A549 (cell line): ENCODE results near the gene MITF. TPM values are rescaled to one million over a fixed set of nuclear protein-coding genes. Genes with fewer than 3 reads are reported as not detected.

Experiments used
- ATAC-seq, 2 experiments: fragments of 200-7000 bp in 1 of 2; fragments of >200 bp in 1 of 2; cut with Nextera tagmentation in 1 of 2; cut with Tn5 transposase in 1 of 2; 3 replicates each; pipeline versions ENCODE4 v1.8.0 to v1.9.1; 2018 to 2020; ENCODE audit warnings: mild to moderate bottlenecking in 1 of 2, moderate library complexity in 1 of 2
- CTCF ChIA-PET: fragments of 300-600 bp; sonication (Branson Sonifier 250); formaldehyde crosslinking; extraction: SDS; loops from one replicate; lab custom pipeline; 2021; ENCODE audit warnings: antibody characterized with exemption, inconsistent platforms; lab: Yijun Ruan, JAX
- POLR2A ChIA-PET: fragments of 350-600 bp; formaldehyde crosslinking; extraction: SDS; loops from one replicate; lab custom pipeline; 2021; ENCODE audit warnings: antibody characterized with exemption, inconsistent platforms; lab: Yijun Ruan, JAX
- DNase-seq, 2 experiments: peaks; one replicate each; pipeline versions ENCODE4 v3.0.0 to v3.0.0-alpha.2; 2011 to 2016; ENCODE audit warnings: low read depth in 1 of 2, low spot score in 1 of 2
- FAIRE-seq: peaks from 2 replicates; lab custom pipeline; 2011; peaks lifted over from hg19 to GRCh38; lab: Jason Lieb, UNC
- H3K27ac ChIP-seq, 2 experiments: fragments of >200 bp; sonication (Bioruptor Twin); formaldehyde crosslinking; 3 replicates each; pipeline ENCODE4 v1.5.1; 2016 to 2017
- H3K4me1 ChIP-seq: fragments of >200 bp; sonication (Bioruptor Twin); formaldehyde crosslinking; 3 replicates; pipeline ENCODE4 v1.6.1; 2016
- H3K4me2 ChIP-seq: fragments of >200 bp; sonication (Bioruptor Twin); formaldehyde crosslinking; 3 replicates; pipeline ENCODE4 v1.6.1; 2016
- H3K4me3 ChIP-seq: fragments of >200 bp; sonication (Bioruptor Twin); formaldehyde crosslinking; 3 replicates; pipeline ENCODE4 v1.5.1; 2016
- H3K9me3 ChIP-seq: fragments of >200 bp; sonication (Bioruptor Twin); formaldehyde crosslinking; 3 replicates; pipeline ENCODE4 v1.6.1; 2016
- BCL3 ChIP-seq: fragments of >200 bp; sonication (Bioruptor Twin); formaldehyde crosslinking; IDR thresholded peaks from 3 replicates; pipeline ENCODE4 v1.6.1; 2016
- CBX8 ChIP-seq: fragments of 200-600 bp; sonication (generic); IDR thresholded peaks from 2 replicates; pipeline ENCODE4 v1.6.1; 2016
- CEBPB ChIP-seq, 2 experiments: fragments of >200 bp in 1 of 2; sonication (Bioruptor Twin) in 1 of 2; formaldehyde crosslinking in 1 of 2; IDR thresholded peaks; 2 replicates each; pipeline ENCODE4 v1.6.1; 2012 to 2016
- CHD2 ChIP-seq: fragments of 150-350 bp; IDR thresholded peaks from 2 replicates; pipeline ENCODE4 v1.6.1; 2014; ENCODE audit warnings: low read length; ENCODE audit not compliant: partially characterized antibody
- CTCF ChIP-seq: fragments of >200 bp; sonication (Bioruptor Twin); formaldehyde crosslinking; IDR thresholded peaks from 3 replicates; pipeline ENCODE4 v1.5.1; 2016
- ESRRA ChIP-seq: fragments of 150-350 bp; IDR thresholded peaks from 2 replicates; pipeline ENCODE4 v1.6.1; 2014; ENCODE audit warnings: mild to moderate bottlenecking, low read length, borderline replicate concordance
- HDAC2 ChIP-seq: fragments of 200-600 bp; sonication (generic); IDR thresholded peaks from 2 replicates; pipeline ENCODE4 v1.6.1; 2016
- HOXA7 ChIP-seq: fragments of 250-450 bp; sonication (Bioruptor Pico); IDR thresholded peaks from 2 replicates; pipeline ENCODE4 v1.5.0; 2020; ENCODE audit warnings: mild to moderate bottlenecking, moderate library complexity
- HOXB13 ChIP-seq: fragments of 250-450 bp; sonication (Bioruptor Pico); IDR thresholded peaks from 2 replicates; pipeline ENCODE4 v1.5.0; 2020; ENCODE audit warnings: low read depth, mild to moderate bottlenecking, moderate library complexity
- JUNB ChIP-seq: fragments of >200 bp; sonication (Bioruptor Twin); formaldehyde crosslinking; IDR thresholded peaks from 2 replicates; pipeline ENCODE4 v1.6.1; 2016
- MAFK ChIP-seq: fragments of 450-650 bp; IDR thresholded peaks from 2 replicates; pipeline ENCODE4 v1.6.1; 2014; ENCODE audit not compliant: partially characterized antibody
- MAZ ChIP-seq: fragments of 150-350 bp; IDR thresholded peaks from 2 replicates; pipeline ENCODE4 v1.6.1; 2014; ENCODE audit warnings: antibody characterized with exemption, low read depth, low read length, borderline replicate concordance
- PBX3 ChIP-seq: IDR thresholded peaks from 2 replicates; pipeline ENCODE4 v1.6.1; 2012
- PHF8 ChIP-seq: fragments of 200-600 bp; sonication (generic); IDR thresholded peaks from 2 replicates; pipeline ENCODE4 v1.6.1; 2016; ENCODE audit warnings: low read depth, mild to moderate bottlenecking, antibody characterized with exemption, moderate library complexity, borderline replicate concordance
- POLR2A ChIP-seq: IDR thresholded peaks from 2 replicates; pipeline ENCODE4 v1.6.1; 2012; ENCODE audit warnings: mild to moderate bottlenecking, low read length
- POLR2AphosphoS2 ChIP-seq: conservative IDR thresholded peaks from 2 replicates; pipeline ENCODE4 v1.6.1; 2012; ENCODE audit warnings: low read length, improper control_type of control experiment, inconsistent platforms
- RAD21 ChIP-seq, 2 experiments: fragments of >200 bp in 1 of 2; sonication (Bioruptor Twin) in 1 of 2; formaldehyde crosslinking in 1 of 2; IDR thresholded peaks in 1 of 2; conservative IDR thresholded peaks in 1 of 2; 2 replicates in 1 of 2; 3 replicates in 1 of 2; pipeline ENCODE4 v1.6.1; 2012 to 2018; ENCODE audit warnings: inconsistent platforms in 1 of 2
- RCOR1 ChIP-seq: fragments of 150-350 bp; IDR thresholded peaks from 2 replicates; pipeline ENCODE4 v1.6.1; 2014; ENCODE audit warnings: antibody characterized with exemption, low read length, low read depth
- RFX5 ChIP-seq: fragments of 450-650 bp; IDR thresholded peaks from 2 replicates; pipeline ENCODE4 v1.7.1; 2014; ENCODE audit warnings: antibody characterized with exemption, mild to moderate bottlenecking, moderate library complexity
- TFCP2L1 ChIP-seq: fragments of 250-450 bp; sonication (Bioruptor Pico); IDR thresholded peaks from 2 replicates; pipeline ENCODE4 v1.5.0; 2021; ENCODE audit warnings: mild to moderate bottlenecking
- TP53 ChIP-seq: fragments of 250-450 bp; sonication (Bioruptor Pico); IDR thresholded peaks from 2 replicates; pipeline ENCODE4 v1.5.0; 2021; ENCODE audit warnings: mild to moderate bottlenecking, moderate library complexity
- ZNF302 ChIP-seq: fragments of 250-450 bp; sonication (Bioruptor Pico); IDR thresholded peaks from 2 replicates; pipeline ENCODE4 v1.9.0; 2021; ENCODE audit warnings: inconsistent platforms, mild to moderate bottlenecking, moderate library complexity
- WGBS: methylation state at CpG from one replicate; pipeline ENCODE4 v1.1.6; 2017; ENCODE audit errors: missing lambda C conversion rate; 5-methylcytosine and 5-hydroxymethylcytosine counted together
- polyA plus RNA-seq, 4 experiments: library from polyadenylated mRNA; depleted of rRNA in 3 of 4; stranded (reverse); fragments of >200 nt; fragmentation: RNase III in 1 of 4; extraction: RNeasy Plus Mini Kit Qiagen cat#74134 plus additional on column Dnase treatment in 1 of 4; gene quantifications; 2 replicates in 3 of 4; 3 replicates in 1 of 4; pipeline ENCODE4 v1.2.3, GENCODE V29; 2011 to 2017

Gene MITF
- polyA plus RNA-seq, 2 of the 4 experiments (the other 2 are of a cell fraction), result 14.3 to 15.9 TPM

GRCh38 chr3:69976021-69976420 lies 236.8 kb downstream of the MITF start:
- H3K9me3 ChIP-seq, result peaks cover 22% of the 10 kb centered on the region
- no peak for DNase-seq
- no peak overlapping the region for H3K4me3 ChIP-seq
- no peaks in the 10 kb centered on the region for H3K4me1 ChIP-seq
- no peak overlapping the region for H3K27ac ChIP-seq
- TF ChIP-seq PBX3 (no peak), MAZ (no peak), RAD21 (conservative IDR thresholded peaks at IDR 0.05 in 1 of 2, IDR thresholded peaks at IDR 0.05 in 1 of 2) (no peak), HDAC2 (no peak), CHD2 (no peak), RFX5 (no peak), PHF8 (no peak), BCL3 (no peak), POLR2A (no peak), ESRRA (no peak), TP53 (CRISPR knock-in tag) (no peak)
- no peak for FAIRE-seq
- CTCF ChIA-PET, result no interaction called here
- H3K4me2 ChIP-seq, result no peak overlapping the region
- POLR2A ChIA-PET, result no interaction called here
- 81% methylated on average over 2 of the region's 2 CpGs for WGBS
- no peak for ATAC-seq

GRCh38 chr3:69983546-69984265 lies 244.4 kb downstream of the MITF start:
- peaks cover 6% of the 10 kb centered on the region; the same call in 2 of the 3 replicates for H3K9me3 ChIP-seq
- POLR2A ChIA-PET, result no interaction called here
- no peak overlapping the region for H3K27ac ChIP-seq
- no peaks in the 10 kb centered on the region for H3K4me1 ChIP-seq
- FAIRE-seq (no peak), ATAC-seq (no peak), DNase-seq (no peak)
- CTCF ChIA-PET, result interaction anchor here (1.4 kb wide), 1 partner anchor 293 kb away, joined by 3 read pairs; no protein-coding TSS in a partner anchor
- TF ChIP-seq POLR2AphosphoS2, result no peak
- TF ChIP-seq PBX3, result no peak
- TF ChIP-seq MAFK, result peak; percentile 30
- no peak overlapping the region for H3K4me3 ChIP-seq
- WGBS, result 63% methylated on average over 5 of the region's 5 CpGs
- no peak overlapping the region for H3K4me2 ChIP-seq

- H3K4me2 ChIP-seq, result no peak overlapping the region
- no peak for ATAC-seq
- no peak for TF ChIP-seq TFCP2L1
- TF ChIP-seq PHF8, result no peak
- TF ChIP-seq ZNF302, result no peak
- no peak for TF ChIP-seq POLR2A
- no peak for TF ChIP-seq JUNB
- no peak for TF ChIP-seq CHD2
- TF ChIP-seq HOXB13 (CRISPR knock-in tag), result no peak
- no peak for TF ChIP-seq CTCF
- TF ChIP-seq CEBPB (IDR thresholded peaks at IDR 0.05), result no peak
- no peak for TF ChIP-seq HOXA7 (CRISPR knock-in tag)
- no peak for TF ChIP-seq CBX8
- TF ChIP-seq RCOR1, result no peak
- TF ChIP-seq, all 56 proteins: peak for 0
- Histone ChIP-seq H3K4me3 (no peak overlapping the region), H3K27ac (no peak overlapping the region), H3K9me3 (no peaks in the 10 kb centered on the region), H3K4me1 (no peaks in the 10 kb centered on the region)
- ChIA-PET CTCF (no interaction called here), POLR2A (no interaction called here)
- FAIRE-seq (no peak), DNase-seq (no peak)
- WGBS, result 11% methylated on average over 4 of the region's 4 CpGs
Observed at GRCh38 chr3:69985266-69985665, 246.0 kb downstream of the MITF start.
